T-helper 1 cell treated with Interleukin-12 subunit alpha and Interleukin-12 subunit beta and Interleukin-4 antibody, amounts not matched to agents 30 ng/mL and 1 ng/mL, for 36 hours (primary cell): ENCODE results near the gene EFCC1. TPM values are rescaled to one million over a fixed set of nuclear protein-coding genes. Genes with fewer than 3 reads are reported as not detected.

Source experiments
- intact Hi-C: fragments of 100-400 bp; cut with micrococcal nuclease; formaldehyde crosslinking; loops from one replicate; pipeline ENCODE4 v1.15.1; 2024
- total RNA-seq: library from RNA; stranded (reverse); gene quantifications from 2 replicates; pipeline ENCODE4 v1.2.3, GENCODE V29; 2022

The EFCC1 gene
- total RNA-seq, 1 donor from 2014 or later: not detected

DNA sequence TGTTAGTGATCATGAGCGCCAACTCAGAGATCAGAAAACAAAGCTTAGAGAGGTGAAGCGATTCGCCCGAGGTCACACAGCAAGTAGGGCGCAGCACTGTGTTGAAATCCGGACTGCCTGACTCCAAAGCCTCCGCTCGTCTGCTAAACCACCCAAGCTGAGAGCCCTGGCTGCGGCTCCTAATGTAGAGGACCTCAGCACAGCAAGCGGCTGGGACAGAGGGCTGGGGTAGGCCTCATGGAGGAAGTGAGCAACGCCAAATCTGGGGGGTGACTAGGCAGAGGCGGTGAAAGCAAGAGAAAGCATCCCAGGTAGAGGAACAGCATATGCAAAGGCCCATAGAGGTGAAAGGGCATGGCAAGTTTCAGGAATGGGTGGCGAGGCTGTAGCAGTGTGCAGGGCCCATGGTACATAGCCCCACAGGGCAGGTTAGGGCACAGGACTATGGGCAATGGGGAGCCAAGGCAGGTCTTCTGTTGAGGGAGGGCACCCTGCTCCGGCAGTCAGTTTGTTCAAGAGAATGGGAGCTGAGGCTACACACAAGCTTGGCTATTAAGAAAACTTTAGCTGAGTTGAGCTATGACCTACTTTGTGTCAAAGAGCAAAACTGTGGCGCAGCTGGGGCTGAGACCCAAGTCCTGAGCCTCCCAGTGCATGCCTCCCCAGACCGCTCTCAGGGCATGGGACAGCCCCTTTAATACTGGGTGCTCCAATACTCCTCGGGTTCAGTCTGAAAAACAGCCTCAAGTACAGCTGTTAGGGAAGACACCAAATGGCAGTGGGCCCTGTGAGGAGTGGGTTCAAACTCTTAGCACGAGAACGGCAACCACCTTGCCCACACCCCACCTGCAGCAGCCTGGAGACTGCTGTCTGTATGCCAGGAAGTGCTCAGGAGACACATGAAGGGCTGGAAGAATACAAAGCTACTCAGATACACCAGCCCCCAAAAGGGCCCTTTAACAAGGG, 6.2 kb upstream of the EFCC1 start:
- intact Hi-C loops: loop anchor here (1.0 to 2.0 kb wide), 9 partner anchors 21 to 321 kb away; partner anchors contain the start of genes COPG1, HMCES and ISY1

DNA sequence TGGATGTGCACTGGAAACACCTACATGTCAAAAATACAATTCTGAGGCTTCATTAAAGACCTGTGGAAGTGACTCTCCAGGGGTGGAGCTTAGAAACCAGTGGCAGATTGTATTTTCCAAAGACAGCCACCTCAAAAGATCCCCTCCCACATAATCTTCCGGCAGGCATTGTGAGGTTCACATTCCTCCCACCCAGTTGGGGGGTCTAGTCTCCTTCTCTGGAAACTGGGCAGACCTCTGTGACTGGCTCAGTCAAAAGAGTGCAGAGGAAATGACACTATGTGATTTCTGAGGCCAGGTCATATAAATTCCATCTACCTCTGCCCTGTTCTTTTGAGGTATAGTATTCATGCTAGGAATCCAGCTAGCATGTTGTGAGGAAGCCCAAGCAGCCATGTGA, 5.4 kb upstream of the EFCC1 start:
- intact Hi-C loops: loop anchor here (2.0 kb wide), 1 partner anchor 73 kb away; no protein-coding TSS in a partner anchor

- intact Hi-C loops: no loop called here
These were observed 4.9 kb upstream of the EFCC1 start for GRCh38 chr3:128996200-128996599.

GRCh38 chr3:128996726-128997125, 4.4 kb upstream of the EFCC1 start:
- intact Hi-C loops: no loop called here

DNA sequence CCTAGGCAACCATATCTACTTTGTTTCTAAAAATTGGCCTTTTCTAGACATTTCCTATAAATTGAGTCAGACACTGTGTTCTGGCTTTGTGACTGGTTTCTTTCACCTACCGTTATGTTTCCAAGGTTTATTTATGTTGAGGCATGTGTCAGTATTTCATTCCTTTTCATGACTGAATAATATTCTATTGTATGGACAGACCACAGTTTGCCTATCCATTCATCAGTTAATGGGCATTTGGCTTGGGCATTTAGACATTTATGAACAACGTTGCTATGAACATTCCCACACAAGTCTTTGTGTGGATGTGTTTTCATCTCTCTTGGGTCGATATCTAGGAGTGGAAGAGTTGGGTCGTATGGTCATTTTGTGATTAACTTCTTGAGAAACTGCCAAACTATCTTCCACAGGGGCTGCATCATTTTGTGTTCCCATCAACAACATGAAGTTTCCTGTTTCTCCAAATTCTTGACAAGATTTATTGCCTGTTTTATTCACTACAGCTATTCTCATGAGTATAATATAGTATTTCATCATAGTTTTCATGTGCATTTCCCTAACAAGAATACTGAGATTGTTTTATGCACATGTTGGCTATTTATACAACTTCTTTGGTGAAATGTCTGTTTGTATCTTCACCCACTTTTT, 3.5 kb upstream of the EFCC1 start:
- intact Hi-C loops: no loop called here

DNA sequence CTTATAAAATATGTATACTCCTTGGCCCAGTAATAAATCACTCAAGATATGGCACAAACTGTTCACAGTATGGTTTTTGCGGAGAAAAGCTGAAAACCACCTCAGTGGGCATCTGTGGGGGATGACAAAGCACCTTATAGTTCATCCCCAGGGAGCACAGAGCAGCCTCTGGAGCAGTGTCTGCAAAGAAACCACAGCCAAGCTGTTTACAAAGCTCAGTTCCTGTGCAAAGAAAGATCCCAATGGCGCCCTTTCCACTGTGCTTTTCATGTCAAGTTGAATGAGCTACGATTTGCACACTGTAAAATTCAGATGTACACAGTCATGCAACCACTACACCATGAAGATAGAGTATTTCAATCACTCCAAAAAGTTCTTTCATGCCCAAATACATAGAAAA, 2.5 kb upstream of the EFCC1 start:
- intact Hi-C loops: no loop called here

DNA sequence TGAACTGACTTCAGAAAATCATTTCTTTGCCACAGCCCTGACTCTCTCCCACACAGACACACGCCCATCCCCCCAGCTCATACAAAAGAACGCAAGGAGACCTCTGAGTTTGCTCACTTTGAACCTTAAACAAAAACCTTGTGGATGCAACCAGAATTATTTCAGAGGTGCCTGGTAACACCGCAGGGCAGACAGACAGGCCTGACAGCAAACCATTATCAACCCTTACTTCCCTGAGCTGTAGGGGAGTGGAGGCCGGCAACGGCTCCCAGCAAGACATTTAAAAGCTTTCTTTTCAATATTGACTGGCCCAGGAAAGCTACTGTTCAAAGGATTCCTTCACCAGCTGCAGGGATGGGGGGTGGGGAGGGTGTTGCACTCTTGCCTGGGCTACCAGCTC, 2.0 kb upstream of the EFCC1 start:
- intact Hi-C loops: no loop called here

DNA sequence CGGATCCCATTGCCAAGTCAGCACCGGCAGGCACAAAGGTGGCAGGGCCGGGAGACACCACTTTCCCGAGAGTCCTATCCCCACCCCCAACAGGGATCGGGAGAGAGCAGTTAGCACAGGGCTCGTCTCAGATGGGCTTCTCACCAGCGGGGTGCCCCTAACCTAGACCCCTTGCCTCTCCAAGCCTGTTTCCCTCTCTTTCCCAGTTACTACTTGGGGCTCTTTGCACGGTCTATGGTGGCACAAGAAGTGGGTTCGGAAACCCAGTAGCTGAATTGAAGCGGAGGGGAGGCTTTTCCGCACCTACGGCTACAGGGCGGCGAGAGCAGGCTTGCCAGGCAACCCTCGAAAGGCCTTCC, 383 bp upstream of the EFCC1 start:
- intact Hi-C loops: no loop called here

DNA sequence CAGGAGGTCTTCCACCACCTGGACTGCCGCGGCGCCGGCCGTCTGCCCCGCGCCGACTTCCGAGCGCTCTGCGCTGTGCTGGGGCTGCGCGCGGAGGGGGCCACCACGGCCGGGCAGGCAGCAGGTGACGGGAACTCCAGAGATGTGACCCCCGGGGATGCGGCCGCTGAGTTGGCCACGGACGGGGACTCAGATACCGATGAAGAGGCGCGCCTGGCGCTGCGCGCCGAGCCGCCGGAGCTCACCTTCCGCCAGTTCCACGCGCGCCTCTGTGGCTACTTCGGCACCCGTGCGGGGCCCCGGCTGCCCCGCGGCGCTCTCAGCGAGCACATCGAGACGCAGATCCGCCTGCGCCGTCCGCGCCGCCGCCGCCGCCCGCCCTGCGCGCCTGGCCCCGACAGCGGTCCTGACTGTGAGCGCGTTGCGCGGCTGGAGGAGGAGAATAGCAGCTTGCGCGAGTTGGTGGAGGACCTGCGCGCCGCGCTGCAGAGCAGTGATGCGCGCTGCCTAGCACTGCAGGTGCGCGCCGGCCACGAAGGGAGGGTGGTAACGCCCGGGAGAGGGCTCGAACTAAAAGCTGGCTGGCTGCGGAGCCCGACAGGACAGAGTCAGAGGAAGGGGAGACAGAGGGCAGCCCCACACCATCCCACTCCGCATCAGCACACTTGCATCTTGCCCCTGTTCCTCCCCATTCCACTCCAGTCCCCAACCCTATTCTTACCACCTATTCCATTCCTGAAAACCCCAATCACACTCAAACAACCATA, 885 bp downstream of the EFCC1 start:
- intact Hi-C loops: no loop called here

- intact Hi-C loops: no loop called here
These were observed 1.8 kb downstream of the EFCC1 start for GRCh38 chr3:129002573-129003569.

DNA sequence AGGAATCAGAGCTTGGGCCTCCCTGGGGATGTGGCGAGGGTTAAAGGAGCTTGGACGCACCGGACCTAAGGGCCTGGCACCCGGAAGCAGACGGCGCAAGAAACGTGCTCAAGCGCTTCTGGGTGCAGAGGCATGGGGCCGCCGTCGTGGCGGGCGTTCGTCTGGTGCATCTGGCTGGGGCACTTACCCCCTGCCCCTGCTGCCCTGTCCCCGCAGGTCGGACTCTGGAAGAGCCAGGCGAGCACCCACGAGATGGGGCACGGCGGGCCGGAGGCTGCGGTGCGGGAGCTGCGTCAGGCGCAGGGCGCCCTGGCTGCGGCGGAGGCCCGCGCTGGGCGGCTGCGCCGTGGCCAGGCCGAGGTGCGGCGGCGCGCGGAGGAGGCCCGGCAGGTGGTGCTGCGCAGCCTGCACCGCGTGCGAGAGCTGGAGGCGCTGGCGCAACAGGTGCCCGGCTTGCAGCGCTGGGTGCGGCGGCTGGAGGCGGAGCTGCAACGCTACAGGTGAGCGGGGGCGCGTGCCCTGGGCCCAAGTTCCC, 2.5 kb downstream of the EFCC1 start:
- intact Hi-C loops: no loop called here

DNA sequence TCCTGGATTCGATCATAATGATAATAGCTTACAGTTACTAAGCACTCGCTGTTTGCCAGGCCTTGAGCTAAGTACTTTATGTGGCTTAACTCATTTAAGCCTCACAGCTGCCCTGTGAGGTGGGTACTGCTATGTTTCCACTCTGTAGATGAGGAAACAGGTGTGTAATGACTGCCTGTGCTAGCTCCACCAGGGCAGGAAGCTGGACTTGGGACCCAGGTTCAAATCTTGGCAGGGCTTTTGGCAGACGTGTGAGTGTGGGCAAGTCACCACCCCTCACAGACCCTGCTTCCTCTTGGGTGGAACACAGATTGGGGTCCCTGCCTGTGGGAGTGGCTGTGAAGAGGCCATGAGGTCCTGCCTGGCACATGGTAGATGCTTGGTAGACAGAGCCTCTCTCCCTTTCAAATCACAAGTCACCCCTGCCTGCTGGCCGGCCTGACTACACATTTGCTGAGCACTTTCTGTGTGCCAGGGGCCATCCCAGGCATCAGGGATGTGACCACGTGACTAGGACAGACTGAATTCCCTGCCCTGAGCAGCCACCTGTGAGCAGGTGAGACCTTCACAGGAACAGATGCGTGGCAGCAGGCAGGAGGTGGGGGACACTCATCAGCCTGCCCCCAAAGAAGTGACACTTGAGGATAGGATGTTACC, 3.7 kb downstream of the EFCC1 start:
- intact Hi-C loops: loop anchor here (1.0 kb wide), 1 partner anchor 11 kb away; no protein-coding TSS in a partner anchor

DNA sequence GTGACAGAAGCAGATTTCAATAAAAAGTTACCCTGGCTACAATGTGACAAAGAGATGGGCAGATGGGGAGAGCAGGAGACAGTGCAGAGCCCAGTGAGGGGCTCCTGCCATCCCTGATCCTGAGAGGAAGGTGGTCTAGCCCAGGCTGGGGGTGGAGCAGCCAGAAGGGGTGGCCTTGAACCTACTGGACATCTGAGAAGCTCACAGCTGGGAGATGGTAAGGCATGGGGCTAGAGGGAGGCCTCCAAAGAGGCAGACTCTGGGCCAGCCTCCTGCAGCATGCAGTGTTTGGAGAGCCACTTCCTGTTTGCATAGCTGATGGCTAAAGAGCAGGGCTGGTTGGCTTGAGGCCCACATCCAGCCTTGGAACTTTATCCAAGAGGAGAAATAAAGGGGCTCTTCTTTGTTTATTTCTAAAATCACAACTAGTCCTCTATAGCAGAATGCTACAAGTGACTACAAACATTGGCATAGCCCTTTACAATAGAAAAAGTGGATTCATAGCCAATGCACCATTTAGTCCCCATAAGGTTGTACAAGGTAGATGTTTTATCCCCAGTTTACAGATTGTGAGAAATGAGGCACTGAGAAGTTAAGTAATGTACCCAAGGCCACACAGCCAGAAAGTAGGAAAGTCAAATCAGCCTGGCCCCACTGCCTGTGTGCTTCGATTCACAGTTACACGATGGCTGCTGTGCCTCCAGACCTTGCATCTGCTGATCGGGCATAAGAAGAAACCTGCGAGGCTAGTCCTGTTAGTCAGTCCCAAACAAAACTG, 4.6 kb downstream of the EFCC1 start:
- intact Hi-C loops: loop anchor here (1.0 kb wide), 1 partner anchor 10 kb away; no protein-coding TSS in a partner anchor

DNA sequence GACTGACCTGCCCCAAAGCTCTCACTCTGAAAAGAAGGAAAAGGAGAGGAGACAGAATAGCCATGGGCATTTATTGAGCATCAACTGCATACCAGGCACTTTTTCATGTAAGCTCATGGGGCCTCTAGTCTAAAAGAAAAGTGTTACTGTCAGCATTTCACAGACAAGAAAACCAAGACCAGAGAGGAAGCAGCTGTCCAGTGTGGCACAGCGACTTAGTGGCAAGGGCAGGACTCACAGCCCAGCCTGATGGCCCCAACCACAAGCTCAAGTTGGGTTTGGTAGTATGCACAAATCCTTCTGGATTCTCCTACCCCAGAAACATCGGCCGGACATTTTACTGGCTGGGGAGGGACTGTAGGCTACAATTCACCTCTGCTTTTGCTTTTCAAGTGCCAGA, 5.8 kb downstream of the EFCC1 start:
- intact Hi-C loops: no loop called here

- intact Hi-C loops: no loop called here
These were observed 6.7 kb downstream of the EFCC1 start for GRCh38 chr3:129007792-129008191.

GRCh38 chr3:129009266-129009665, 8.2 kb downstream of the EFCC1 start:
- intact Hi-C loops: no loop called here

GRCh38 chr3:129010310-129010956, 9.3 kb downstream of the EFCC1 start:
- intact Hi-C loops: no loop called here

- intact Hi-C loops: no loop called here
These were observed 12.4 kb downstream of the EFCC1 start for GRCh38 chr3:129013491-129013891.
